Duodenal mucosa (tissue), 2 donors: Measurements from ENCODE around the gene TANGO2.

Experiments used
- H3K27ac ChIP-seq: one replicate; pipeline ENCODE4 v1.7.0; 2013; ENCODE audit warnings: low read depth, low read length
- H3K27me3 ChIP-seq, 2 donors: one replicate each; pipeline ENCODE4 v1.7.0; 2013; ENCODE audit warnings: low read length in 2 of 2, control low read depth in 1 of 2; ENCODE audit not compliant: insufficient read depth in 2 of 2, control insufficient read depth in 1 of 2
- H3K36me3 ChIP-seq, 2 donors: one replicate each; pipeline ENCODE4 v1.7.0; 2013; ENCODE audit warnings: low read length in 2 of 2, control low read depth in 1 of 2; ENCODE audit not compliant: insufficient read depth in 2 of 2, control insufficient read depth in 1 of 2
- H3K4me1 ChIP-seq, 2 donors: one replicate each; pipeline ENCODE4 v1.7.0; 2013; ENCODE audit warnings: low read length in 2 of 2, control low read depth in 1 of 2; ENCODE audit not compliant: insufficient read depth in 2 of 2, control insufficient read depth in 1 of 2
- H3K4me3 ChIP-seq, 2 donors: one replicate each; pipeline ENCODE4 v1.7.0; 2013; ENCODE audit warnings: low read length in 2 of 2, low read depth in 1 of 2
- H3K9ac ChIP-seq, 2 donors: one replicate each; pipeline ENCODE4 v1.7.0; 2013; ENCODE audit warnings: low read length in 2 of 2, low read depth in 1 of 2
- H3K9me3 ChIP-seq, 2 donors: one replicate each; pipeline ENCODE4 v1.7.0; 2013; ENCODE audit warnings: low read length in 2 of 2, control low read depth in 1 of 2; ENCODE audit not compliant: control insufficient read depth in 1 of 2

The TANGO2 gene

DNA sequence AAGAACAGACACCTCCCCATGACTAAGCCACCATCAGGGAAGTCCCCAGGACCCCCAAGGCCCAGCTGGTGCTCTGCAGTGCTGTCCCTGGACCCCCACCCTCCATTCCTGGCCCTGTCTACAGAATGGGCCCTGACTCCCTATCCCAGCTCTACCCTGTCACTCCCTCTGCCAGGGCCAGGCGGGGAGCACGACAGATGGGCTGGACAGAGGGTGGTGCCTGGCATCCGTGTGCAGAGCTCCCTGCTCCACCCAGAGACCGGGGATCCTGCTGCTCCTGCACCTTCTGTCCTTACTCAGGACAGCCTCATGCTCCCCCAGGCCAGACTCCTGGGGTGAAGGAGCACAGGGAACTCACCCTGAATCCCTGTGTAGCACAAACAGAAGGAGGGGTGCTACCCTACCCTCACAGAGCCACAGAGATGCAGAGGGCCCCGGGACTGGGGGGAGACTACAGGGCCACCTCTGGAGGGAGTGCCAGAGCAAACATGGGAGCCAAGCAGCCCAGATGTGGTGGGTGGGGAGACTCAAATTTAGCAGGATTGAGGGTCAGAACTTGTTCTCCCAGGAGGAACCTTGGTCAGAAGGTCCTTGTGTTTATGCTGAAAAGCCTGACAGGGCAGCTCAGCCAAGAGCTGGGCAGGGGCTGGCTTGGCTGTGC is 6.3 kb upstream of the TANGO2 start:
- Histone ChIP-seq H3K27me3 (peaks cover 21% of the 10 kb centered on the region in 2 donors), H3K27ac (no peak overlapping the region), H3K9me3 (no peaks in the 10 kb centered on the region), H3K4me3 (peak overlapping the region in 1 of 2 donors; percentile 15), H3K9ac (no peak overlapping the region), H3K4me1 (peaks cover 4 to 9% of the 10 kb centered on the region in 2 donors), H3K36me3 (no peaks in the 10 kb centered on the region)

DNA sequence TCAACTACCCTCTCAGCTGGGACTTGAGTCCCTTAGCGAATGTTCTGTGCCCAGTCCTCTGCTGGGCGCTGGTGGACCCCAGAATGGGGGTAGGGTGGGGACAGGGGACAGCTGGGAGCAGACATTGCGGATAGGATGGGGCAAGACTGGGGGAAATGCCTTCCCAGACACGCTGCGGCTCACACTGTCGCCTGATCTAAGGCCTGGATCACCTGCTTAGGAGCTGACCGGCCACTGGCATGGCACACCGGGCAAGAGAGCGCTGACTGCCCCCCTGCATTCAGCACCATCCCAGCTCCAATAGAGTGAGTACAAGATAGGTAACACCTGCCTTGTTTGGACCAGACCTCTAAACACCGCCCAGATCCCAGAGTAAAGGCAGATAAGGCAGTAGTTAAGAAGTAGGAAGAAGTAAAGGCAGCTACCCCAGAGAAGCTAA is 5.7 kb upstream of the TANGO2 start:
- H3K27me3 ChIP-seq: peaks cover 21% of the 10 kb centered on the region in 2 donors

DNA sequence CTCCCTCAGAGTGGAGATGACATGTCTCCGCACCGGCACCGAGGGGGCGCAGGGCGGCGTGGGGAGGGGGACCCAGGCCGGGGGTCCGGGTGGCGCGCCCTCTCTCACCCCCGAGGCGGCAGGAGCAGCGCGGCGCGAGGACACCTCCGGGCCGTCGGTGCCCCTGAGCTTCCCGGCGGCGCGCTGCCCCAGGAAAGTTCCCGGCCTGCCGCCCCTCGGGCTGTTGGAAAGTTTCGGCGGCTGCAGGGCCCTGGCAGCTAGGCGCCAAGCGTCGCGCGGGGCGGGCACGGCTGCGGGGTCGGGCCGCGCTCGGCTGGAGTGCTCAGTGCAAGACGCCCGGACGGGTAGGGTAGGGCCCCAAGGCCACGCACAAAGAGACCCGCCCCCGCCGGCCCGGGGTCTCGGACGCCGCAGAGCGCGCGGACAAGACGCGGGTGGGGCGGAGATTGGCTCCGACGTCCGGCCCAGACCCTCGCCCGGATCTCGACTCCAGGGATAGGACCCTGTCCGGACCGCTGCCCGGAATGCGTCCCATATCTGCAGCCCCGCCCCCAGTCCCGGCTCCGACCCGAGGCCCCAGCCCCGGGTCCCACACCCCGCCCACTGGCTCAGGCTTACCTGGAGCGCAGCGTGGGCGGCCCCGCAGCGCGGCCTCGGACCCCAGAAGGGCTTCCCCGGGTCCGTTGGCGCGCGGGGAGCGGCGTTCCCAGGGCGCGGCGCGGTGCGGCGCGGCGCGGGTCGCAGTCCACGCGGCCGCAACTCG is 4.8 kb upstream of the TANGO2 start:
- Histone ChIP-seq H3K36me3 (no peaks in the 10 kb centered on the region), H3K9ac (no peak overlapping the region), H3K4me3 (peak overlapping the region; percentile 81 to 86), H3K4me1 (peaks cover 4 to 14% of the 10 kb centered on the region in 2 donors), H3K27ac (no peak overlapping the region), H3K27me3 (peaks cover 21% of the 10 kb centered on the region in 2 donors), H3K9me3 (no peaks in the 10 kb centered on the region)

More for the DNA sequence above, 5.7 kb upstream of the TANGO2 start:
- H3K4me3 ChIP-seq: peak overlapping the region in 1 of 2 donors; percentile 15
- H3K9me3 ChIP-seq: no peaks in the 10 kb centered on the region
- no peaks in the 10 kb centered on the region for H3K36me3 ChIP-seq
- no peak overlapping the region for H3K9ac ChIP-seq
- peaks cover 4 to 10% of the 10 kb centered on the region in 2 donors for H3K4me1 ChIP-seq
- no peak overlapping the region for H3K27ac ChIP-seq

GRCh38 chr22:20016734-20017621 is 3.9 kb upstream of the TANGO2 start, which contains the start of gene ARVCF:
Gene ARVCF, minus strand, starts transcription at chr22:20016823. Its CDS starts 26,029 bp downstream, at chr22:19990794.
- no peaks in the 10 kb centered on the region for H3K9me3 ChIP-seq
- no peak within 1 kb of the TSS for H3K27ac ChIP-seq
- H3K9ac ChIP-seq: peak within 1 kb of the TSS in 1 of 2 donors; percentile 54
- H3K27me3 ChIP-seq: peaks cover 21% of the 10 kb centered on the region in 2 donors
- H3K4me1 ChIP-seq: peaks cover 9 to 22% of the 10 kb centered on the region in 2 donors
- peak within 1 kb of the TSS; percentile 81 to 86 for H3K4me3 ChIP-seq
- H3K36me3 ChIP-seq: no peaks in the 10 kb centered on the region

DNA sequence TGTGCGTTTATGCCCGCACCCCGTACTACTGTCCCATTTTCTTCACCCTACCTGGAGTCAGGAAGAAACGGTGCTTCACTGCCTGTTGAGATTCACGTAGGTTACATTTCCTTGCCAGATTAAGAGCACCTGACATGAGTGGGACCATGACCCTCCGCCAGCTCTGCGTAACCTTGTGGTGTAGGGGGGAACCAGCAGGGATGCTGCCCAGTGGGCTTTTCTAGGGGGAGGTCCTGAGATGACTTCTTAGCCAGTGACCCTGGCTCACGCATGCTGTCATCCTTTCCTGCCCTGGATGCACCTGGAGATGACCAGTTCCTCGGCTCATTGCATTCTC is 3.3 kb upstream of the TANGO2 start:
- no peak overlapping the region for H3K27ac ChIP-seq
- peaks cover 15 to 28% of the 10 kb centered on the region in 2 donors for H3K4me1 ChIP-seq
- no peak overlapping the region for H3K9ac ChIP-seq
- H3K27me3 ChIP-seq: peaks cover 21% of the 10 kb centered on the region in 2 donors
- peak overlapping the region; percentile 81 to 86 for H3K4me3 ChIP-seq
- H3K9me3 ChIP-seq: no peaks in the 10 kb centered on the region
- no peaks in the 10 kb centered on the region for H3K36me3 ChIP-seq

DNA sequence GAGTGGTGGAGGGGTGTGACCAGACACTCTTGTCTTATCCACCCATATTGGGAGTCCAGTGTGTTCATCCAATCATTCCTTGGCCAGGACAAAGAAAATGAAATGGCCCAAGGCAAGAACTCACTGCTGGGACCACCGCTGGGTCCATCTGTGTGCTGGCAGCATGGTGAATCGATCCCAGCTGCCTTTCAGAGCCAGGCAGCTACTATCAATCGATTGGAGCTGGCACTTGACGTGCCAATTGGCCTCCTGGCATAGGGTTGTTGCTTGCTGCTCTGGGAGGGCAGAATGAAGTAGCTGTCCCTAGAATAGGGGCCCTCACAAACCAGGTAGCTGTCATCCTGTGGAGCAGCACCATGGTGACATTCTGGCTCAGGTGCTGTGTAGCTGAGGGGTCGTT is 2.9 kb upstream of the TANGO2 start:
- Histone ChIP-seq H3K4me3 (no peak overlapping the region), H3K9ac (no peak overlapping the region), H3K36me3 (no peaks in the 10 kb centered on the region), H3K27me3 (peaks cover 21% of the 10 kb centered on the region in 2 donors), H3K9me3 (no peaks in the 10 kb centered on the region), H3K27ac (no peak overlapping the region), H3K4me1 (peaks cover 18 to 31% of the 10 kb centered on the region in 2 donors)

- H3K9ac ChIP-seq: peak overlapping the region; percentile 74 to 95
- peak overlapping the region; percentile 89 to 90 for H3K4me3 ChIP-seq
Observed at GRCh38 chr22:20019661-20020532, 1.0 kb upstream of the TANGO2 start.

DNA sequence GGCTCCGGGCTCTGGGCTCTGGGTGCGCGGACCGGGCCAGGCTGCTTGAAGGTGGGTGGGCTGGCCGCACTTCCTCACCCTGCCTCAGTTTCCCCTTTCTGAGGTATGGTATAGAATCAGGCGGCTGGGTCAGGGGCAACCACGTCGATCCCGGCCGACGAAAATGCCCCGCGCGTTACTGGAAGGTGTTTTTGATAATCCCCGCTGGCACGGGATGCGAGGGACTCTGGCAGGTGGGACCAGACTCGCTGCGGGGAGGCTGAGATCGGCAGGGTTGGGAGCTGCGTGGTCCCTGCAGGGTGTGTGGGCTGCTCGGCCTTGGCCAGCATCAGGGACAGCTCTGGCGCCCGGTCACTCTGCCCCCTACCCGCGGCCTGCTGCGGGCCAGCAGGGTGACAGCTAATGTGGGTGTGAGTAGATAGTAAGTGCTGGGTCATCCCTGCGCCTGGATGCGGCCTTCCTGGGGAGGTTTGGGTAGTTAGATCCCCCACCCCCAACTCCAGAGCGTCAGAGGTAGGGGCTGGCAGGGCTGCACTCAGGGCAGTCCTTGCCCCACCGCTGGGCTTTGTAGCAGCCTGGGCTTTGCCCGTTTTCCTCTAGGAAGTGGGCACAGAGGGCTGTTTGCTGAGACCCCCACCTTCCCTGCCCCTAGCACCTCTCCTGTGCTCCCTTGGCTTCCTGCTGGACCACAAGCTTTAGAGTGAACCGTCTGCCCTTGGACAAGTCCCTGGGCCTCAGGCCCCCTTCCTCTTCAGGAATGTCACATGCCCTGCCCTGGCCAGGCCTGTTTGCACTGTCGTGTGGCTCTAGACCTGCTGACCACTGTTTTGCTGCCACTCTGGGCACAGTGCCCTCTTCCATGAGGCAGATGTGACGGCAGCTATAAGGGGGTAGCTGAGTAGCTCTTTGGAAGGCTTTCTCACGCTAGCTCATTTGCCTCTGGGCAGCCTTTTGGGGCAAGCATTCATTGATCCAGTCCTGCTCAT is 579 bp downstream of the TANGO2 start:
- Histone ChIP-seq H3K4me1 (peaks cover 14 to 28% of the 10 kb centered on the region in 2 donors), H3K36me3 (peaks cover 0 to 9% of the 10 kb centered on the region in 2 donors), H3K9me3 (no peaks in the 10 kb centered on the region), H3K27me3 (peaks cover 12 to 13% of the 10 kb centered on the region in 2 donors), H3K27ac (peak overlapping the region; percentile 73), H3K4me3 (peak overlapping the region; percentile 95 to 98), H3K9ac (peak overlapping the region; percentile 90 to 95)

More at GRCh38 chr22:20019661-20020532, 1.0 kb upstream of the TANGO2 start:
- H3K9me3 ChIP-seq: no peaks in the 10 kb centered on the region
- H3K27me3 ChIP-seq: peaks cover 17 to 19% of the 10 kb centered on the region in 2 donors
- H3K27ac ChIP-seq: no peak overlapping the region
- H3K4me1 ChIP-seq: peaks cover 18 to 28% of the 10 kb centered on the region in 2 donors
- H3K36me3 ChIP-seq: peaks cover 0 to 3% of the 10 kb centered on the region in 2 donors
